T-helper 22 cell (primary cell): ENCODE results near the gene BACE1-AS.
"Not testable (repeated sequence)": the region's sequence is repeated elsewhere in the genome, so short reads cannot be mapped to it uniquely, and the experiment has no call there.

Experiments
- DNase-seq: peaks from one replicate; pipeline ENCODE4 v3.0.0-alpha.2; 2020; ENCODE audit warnings: low read depth

BACE1-AS gene

GRCh38 chr11:117290809-117291396, at the start of gene BACE1-AS:
Gene BACE1-AS, plus strand, starts transcription at chr11:117291346.
- DNase-seq, result no peak

DNA sequence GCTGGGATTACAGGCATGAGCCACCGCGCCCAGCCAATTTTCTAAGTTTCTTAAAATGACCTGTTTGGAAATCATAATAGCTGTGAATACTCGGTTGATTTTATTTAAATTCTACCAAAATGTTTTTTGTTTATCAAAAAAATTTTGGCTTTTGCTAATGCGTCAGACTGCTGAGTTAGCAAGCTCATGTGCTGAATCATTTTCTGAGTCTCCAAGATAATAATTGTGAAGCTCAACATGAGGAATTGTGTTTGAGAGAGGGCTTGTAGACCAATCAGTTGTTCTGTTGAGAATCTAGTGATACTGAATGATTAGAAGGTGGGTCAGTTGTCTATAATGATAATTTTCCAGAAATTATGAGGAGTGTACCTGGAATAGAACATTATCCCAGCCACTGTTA, 42.8 kb upstream of the BACE1-AS start:
- no peak for DNase-seq

DNA sequence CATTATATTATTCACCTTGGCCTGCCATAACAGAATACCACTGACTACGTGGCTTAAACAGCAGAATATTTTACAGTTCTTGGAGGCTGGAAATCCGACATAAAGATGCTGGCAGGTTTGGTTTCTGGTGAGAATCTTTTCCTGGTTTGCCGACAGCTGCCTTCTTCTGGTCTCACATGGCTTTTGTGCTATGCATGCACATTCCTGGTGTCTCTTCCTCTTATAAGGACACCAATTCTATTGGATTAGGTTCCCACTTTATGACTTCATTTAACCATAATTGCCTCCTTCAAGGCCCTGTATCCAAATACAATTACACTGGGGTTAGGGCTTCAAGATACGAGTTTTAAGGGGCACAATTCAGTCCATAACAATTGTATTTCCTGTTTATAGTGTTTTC, 41.6 kb upstream of the BACE1-AS start:
- DNase-seq, result no peak

DNA sequence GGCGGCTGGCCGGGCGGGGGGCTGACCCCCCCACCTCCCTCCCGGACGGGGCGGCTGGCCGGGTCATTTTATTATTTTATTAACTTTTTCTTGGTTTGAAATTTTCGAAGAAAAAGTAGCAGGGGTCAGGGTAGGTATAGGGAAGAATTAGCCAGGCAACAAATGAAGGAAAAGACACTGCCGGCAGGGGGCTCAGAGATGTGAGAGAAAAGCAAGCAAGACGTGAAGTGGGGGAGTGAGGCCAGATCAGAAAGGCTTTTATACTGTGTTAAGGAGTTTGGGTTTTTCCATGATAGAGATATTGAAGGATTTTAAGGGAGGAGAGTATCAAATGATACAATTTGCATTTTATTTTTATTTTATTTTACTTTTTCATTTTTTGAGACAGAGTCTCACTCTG, 39.6 kb upstream of the BACE1-AS start:
- DNase-seq, result no peak

GRCh38 chr11:117255966-117256365, 35.2 kb upstream of the BACE1-AS start:
- DNase-seq, result no peak

GRCh38 chr11:117256573-117256972, 34.6 kb upstream of the BACE1-AS start:
- DNase-seq, result no peak

DNA sequence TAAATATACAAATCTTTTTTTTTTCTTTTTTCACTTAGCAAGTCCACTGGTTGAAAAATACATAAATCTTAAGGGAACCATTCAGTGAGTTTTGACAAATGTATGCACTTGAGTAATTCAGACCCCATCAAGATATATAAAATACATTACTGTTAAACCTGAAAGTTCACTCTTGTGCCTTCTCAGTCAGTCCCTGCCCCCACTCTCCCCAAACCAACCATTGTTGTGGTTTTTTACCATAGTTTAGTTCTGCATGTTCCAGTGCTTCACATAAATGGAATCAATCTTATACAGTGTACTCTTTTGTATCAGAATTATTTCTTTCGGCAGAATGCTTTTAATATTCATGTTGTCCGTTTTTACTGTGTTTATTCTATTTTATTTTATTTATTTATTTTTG, 32.6 kb upstream of the BACE1-AS start:
- no peak for DNase-seq

DNA sequence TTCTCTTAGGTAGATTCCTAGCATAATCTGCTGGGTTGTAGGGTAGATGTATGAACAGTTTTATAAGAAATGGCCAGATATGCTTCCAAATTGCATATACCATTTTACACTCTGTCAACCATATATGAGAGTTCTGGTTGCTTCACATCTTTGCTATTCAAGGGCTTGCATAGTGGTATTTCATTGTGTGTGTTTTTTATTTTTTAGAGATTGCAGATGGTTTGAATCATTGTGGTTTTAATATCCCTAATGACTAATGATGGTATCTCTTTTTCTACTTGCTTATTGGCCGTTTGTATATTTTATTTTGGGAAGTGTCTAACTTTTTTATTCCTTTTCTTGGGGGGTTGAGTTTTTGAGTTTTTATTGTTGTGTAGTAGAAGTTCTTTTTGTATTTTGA, 31.7 kb upstream of the BACE1-AS start:
- DNase-seq, result no peak

DNA sequence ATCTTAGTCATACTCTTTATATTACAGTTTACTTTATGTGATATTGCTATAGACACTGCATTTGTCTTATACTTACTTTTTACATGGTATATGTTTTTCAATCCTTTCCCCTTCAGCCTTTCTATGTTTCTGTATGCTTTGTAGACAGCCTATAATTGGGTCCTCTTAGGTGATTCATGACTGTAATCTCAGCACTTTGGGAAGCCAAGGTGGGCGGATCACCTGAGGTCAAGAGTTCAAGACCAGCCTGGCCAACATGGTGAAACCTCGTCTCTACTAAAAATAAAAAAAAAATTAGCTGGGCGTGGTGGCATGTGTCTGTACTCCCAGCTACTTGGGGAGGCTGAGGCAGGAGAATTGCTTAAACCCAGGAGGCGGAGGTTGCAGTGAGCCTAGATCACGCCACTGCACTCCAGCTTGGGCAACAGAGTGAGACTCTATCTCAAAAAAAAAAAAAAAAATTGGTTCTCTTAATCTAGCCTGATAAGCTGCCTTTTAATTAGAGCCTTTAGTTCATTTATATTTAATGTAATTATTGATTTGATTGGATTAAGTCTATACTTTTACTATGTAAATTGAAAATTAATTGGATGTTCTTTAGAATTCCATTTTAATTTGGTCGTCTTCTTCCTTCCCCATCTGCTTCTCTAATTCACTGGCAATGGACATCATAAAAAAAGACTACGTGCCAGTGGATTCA, 26.4 kb upstream of the BACE1-AS start:
- not testable (repeated sequence) for DNase-seq

- no peak for DNase-seq
These were observed 25.4 kb upstream of the BACE1-AS start for GRCh38 chr11:117265745-117266144.

DNA sequence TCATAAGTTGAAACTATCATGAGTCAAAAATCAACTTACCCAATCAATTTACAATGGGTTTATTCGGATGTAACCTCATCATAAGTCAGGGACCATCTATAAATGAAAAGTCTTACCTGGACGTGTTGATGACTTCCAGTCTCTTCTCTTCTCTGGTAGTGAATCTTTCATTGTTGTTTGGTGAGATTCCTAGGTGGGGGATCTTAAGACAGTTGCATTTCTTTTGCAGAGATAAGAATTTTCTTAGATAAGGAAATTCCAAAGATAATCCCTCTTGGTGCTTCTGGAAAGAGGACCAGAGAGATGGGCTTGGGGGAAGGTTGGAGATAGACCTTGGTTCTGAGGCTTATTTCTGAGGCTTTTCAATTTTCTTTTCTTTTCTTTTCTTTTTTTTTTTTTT, 21.3 kb upstream of the BACE1-AS start:
- no peak for DNase-seq

- DNase-seq, result no peak
These were observed 19.9 kb upstream of the BACE1-AS start for GRCh38 chr11:117271208-117271607.

DNA sequence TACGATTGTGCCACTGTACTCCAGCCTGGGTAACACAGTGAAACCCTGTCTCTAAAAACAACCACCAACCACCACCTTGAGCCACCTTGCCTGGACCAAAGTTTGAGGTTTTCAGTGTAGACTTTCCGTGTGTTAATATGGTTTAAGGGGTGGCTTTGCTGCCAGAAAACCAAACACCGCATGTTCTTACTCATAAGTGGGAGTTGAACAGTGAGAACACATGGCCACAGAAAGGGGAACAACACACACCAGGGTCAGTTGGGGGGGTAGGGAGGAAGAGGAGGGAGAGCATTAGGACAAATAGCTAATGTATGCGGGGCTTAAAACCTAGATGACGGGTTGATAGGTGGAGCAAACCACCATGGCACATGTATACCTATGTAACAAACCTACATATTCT, 19.0 kb upstream of the BACE1-AS start:
- not testable (repeated sequence) for DNase-seq

DNA sequence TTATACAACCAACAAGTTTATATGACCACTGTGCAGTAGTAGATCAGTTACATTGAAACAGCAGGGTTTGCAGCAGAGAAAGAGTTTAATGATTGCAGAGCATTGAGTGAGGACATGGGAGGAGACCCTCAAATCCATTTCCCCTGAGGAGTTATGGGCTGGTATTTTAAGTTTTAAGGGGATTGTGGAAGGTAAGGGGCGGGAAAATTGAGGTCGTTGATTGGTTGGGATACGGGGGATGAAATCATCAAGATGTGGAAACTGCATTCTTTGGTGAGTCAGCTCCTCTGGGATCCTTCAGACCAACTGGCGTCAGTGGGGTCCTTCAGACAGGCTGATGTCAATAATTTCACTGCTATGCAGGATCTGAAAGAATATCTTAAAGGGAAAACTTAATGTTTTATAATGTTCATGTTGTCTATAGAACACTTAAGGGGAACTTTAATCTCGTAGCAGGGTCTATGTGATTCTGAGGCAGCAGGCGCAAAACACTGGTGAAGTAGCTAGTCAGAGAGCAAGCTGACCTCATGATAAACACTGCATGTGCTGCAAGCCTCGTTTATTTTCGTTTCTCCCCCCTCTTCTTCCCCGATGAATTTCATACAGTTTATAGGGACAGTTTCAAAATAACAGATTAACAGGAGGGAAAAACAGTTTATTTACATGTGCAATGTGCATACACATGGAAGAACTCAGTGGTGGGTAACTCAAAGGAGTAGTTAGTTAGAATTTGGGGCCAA, 17.4 kb upstream of the BACE1-AS start:
- no peak for DNase-seq

GRCh38 chr11:117278347-117278746, 12.8 kb upstream of the BACE1-AS start:
- no peak for DNase-seq

DNA sequence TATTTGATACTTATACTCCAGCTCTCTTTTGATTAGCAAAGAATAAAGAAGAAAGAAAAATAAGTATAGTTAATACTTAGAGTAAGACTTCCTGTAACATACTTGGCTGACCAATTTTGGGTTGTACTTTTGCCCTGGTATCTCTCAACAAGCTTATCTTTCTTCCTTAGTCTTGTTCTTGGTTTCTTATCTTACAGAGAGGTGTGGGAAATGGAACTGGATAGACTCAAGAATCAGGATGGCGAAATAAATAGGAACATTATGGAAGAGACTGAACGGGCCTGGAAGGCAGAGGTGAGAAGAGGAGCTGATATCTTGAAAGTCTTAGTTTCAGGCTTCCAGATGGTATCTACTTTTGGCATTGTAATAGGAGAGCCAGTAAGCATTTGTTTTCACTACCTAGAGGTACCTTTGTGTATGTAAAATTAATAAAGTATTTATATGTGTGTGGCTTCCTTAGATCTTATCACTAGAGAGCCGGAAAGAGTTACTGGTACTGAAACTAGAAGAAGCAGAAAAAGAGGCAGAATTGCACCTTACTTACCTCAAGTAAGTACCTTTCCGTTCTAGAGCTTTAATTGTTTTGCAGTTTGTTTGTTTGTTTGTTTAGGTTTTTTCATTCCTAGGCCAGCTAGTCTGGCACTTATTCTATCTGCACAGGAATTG, 11.3 kb upstream of the BACE1-AS start:
- DNase-seq, result no peak

GRCh38 chr11:117281159-117281558, 10.0 kb upstream of the BACE1-AS start:
- no peak for DNase-seq

DNA sequence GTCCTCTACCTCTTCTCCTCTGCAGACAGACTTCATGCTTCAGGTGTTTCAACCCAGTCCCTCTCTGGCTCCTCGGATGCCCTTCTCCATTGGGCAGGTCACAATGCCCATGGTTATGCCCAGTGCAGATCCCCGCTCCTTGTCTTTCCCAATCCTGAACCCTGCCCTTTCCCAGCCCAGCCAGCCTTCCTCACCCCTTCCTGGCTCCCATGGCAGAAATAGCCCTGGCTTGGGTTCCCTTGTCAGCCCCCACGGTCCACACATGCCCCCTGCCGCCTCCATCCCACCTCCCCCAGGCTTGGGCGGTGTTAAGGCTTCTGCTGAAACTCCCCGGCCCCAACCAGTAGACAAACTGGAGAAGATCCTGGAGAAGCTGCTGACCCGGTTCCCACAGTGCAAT, 9.3 kb upstream of the BACE1-AS start:
- DNase-seq, result no peak

DNA sequence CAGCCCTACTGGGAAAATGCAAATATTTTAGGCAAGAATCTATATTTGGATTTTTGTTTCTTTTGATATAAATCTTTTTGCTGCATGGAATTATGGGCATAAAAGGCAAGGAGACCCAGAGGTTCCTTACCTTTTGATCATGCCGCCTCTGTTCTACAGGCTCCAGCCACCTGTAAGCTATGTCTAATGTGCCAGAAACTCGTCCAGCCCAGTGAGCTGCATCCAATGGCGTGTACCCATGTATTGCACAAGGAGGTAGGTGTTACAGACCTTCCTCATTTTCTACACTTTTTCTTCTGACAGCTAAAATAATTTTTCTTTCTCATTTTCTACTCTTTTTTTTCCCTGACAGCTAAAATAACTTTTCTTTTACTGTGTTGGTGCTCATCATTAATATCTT, 8.2 kb upstream of the BACE1-AS start:
- no peak for DNase-seq

DNA sequence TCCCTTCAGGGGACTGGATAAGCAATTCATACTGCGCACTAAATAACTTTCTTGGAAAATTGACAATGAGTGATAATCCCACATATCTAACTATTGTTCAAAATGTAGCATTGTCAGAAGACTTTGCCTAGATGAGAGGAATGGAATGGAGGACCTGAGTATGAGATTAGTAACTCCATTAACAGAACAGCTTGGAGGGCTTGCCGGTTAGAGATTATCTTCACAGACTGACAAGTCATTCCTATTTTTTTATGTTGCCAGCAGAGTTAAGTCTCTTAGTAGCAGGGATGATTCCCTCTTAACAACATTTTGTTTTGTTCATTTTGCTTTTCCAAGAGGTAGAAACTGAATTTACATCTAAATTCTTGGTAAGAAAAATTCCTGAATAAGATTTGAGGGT, 7.1 kb upstream of the BACE1-AS start:
- DNase-seq, result no peak

DNA sequence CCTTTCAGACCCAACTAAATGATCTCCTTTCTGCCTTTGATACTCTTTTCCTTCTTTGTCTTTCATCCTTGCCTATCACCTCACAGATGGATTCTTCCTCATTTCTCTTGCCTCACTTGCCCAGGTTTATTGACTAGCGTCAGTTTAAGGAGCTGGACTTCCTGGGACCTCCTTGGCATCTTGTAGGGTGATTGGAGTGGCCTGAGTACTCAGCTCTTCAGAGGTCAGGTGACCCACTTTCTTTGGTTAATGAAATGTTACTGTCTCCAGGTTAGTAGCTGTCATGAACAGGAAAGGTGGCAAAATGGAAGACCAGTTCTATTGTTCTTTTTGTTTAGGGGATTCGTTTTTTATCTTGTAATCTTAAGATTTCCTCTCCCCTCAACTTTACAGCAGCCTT, 4.6 kb upstream of the BACE1-AS start:
- no peak for DNase-seq

DNA sequence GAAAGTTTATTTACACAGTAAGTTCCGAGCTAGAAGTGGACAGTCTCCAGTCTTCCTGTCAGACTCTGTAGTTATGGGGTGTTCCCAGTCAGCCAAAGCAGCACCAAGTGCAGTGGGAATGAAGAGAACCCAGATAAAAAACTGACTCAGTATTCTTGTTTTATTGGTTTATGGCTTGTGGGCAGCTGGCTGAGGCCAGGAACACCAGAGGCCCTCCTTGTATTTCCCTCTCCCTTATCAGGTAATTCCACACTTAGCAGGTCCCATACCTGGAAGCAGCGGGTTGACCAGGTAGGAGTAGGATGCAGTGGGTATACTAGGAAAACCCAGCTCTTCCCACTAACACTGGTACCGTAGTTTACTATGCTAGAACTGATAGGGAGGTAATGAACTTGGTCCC, 3.5 kb upstream of the BACE1-AS start:
- no peak for DNase-seq

- no peak for DNase-seq
These were observed 1.4 kb upstream of the BACE1-AS start for GRCh38 chr11:117289795-117290194.
